SK-N-SH (cell line): ENCODE results near the gene PROSER3. TPM values are rescaled to one million over a fixed set of nuclear protein-coding genes. Genes with fewer than 3 reads are reported as not detected.

Source experiments
- CTCF ChIA-PET: fragments of 300-600, 350-600 bp; formaldehyde crosslinking; extraction: SDS; loops from one replicate; lab custom pipeline; 2021; lab: Yijun Ruan, JAX
- POLR2A ChIA-PET: fragments of 350-600 bp; sonication (Branson Sonifier 250); formaldehyde crosslinking; extraction: SDS; loops from one replicate; lab custom pipeline; 2020; ENCODE audit warnings: antibody characterized with exemption, inconsistent platforms; lab: Yijun Ruan, JAX
- DNase-seq: peaks from one replicate; pipeline ENCODE4 v3.0.0; 2012
- H2AFZ ChIP-seq: fragments of 200-600 bp; sonication (generic); 2 replicates; pipeline ENCODE4 v1.8.1; 2016; ENCODE audit warnings: antibody characterized with exemption, mild to moderate bottlenecking, low read depth
- H3F3A ChIP-seq: fragments of 200-600 bp; sonication (generic); replicated peaks from 2 replicates; pipeline ENCODE3; 2016; ENCODE audit warnings: antibody characterized with exemption, mild to moderate bottlenecking; ENCODE audit not compliant: insufficient read depth
- H3K27ac ChIP-seq, 2 experiments: fragments of 200-500 bp in 1 of 2; fragments of 200-600 bp in 1 of 2; sonication (Bioruptor generic) in 1 of 2; sonication (generic), shearing (Covaris generic) in 1 of 2; 2 replicates each; pipeline versions ENCODE4 v1.5.1 to v1.6.1; 2014 to 2016; ENCODE audit warnings: low read depth in 2 of 2, inconsistent platforms in 1 of 2, low read length in 1 of 2, mild to moderate bottlenecking in 1 of 2, mixed read lengths in 1 of 2
- H3K27me3 ChIP-seq: fragments of 200-600 bp; sonication (generic), shearing (Covaris generic); 2 replicates; pipeline ENCODE4 v1.6.1; 2016; ENCODE audit warnings: mixed run types; ENCODE audit not compliant: insufficient read depth
- H3K36me3 ChIP-seq, 2 experiments: fragments of 200-500 bp in 1 of 2; fragments of 200-600 bp in 1 of 2; sonication (Bioruptor generic) in 1 of 2; sonication (generic) in 1 of 2; replicated peaks in 1 of 2; 2 replicates each; pipeline versions ENCODE3 to v1.5.1; 2014 to 2016; ENCODE audit warnings: low read length in 1 of 2, mild to moderate bottlenecking in 1 of 2; ENCODE audit not compliant: insufficient read depth in 2 of 2, control insufficient read depth in 1 of 2
- H3K4me1 ChIP-seq, 2 experiments: fragments of 200-500 bp in 1 of 2; fragments of 200-600 bp in 1 of 2; sonication (Bioruptor generic) in 1 of 2; sonication (generic), shearing (Covaris generic) in 1 of 2; 2 replicates each; pipeline versions ENCODE4 v1.5.1 to v1.6.1; 2014 to 2016; ENCODE audit warnings: low read depth in 1 of 2, low read length in 1 of 2, mixed run types in 1 of 2; ENCODE audit not compliant: insufficient read depth in 2 of 2, control insufficient read depth in 1 of 2
- H3K4me2 ChIP-seq: fragments of 200-600 bp; sonication (generic), shearing (Covaris generic); 2 replicates; pipeline ENCODE4 v1.6.1; 2017; ENCODE audit warnings: mixed run types
- H3K4me3 ChIP-seq, 2 experiments: fragments of 200-500 bp in 1 of 2; fragments of 200-600 bp in 1 of 2; sonication (Bioruptor generic) in 1 of 2; sonication (generic), shearing (Covaris generic) in 1 of 2; 2 replicates each; pipeline versions ENCODE4 v1.5.1 to v1.8.1; 2014 to 2016; ENCODE audit warnings: low read depth in 2 of 2, inconsistent platforms in 1 of 2, low read length in 1 of 2, mild to moderate bottlenecking in 1 of 2, mixed read lengths in 1 of 2, moderate library complexity in 1 of 2
- H3K79me2 ChIP-seq: fragments of 200-600 bp; sonication (generic); 2 replicates; pipeline ENCODE4 v1.8.1; 2017; ENCODE audit warnings: mild to moderate bottlenecking; ENCODE audit not compliant: insufficient read depth
- H3K9ac ChIP-seq: fragments of 200-600 bp; sonication (generic); 2 replicates; pipeline ENCODE4 v1.6.1; 2017; ENCODE audit warnings: mixed run types
- H3K9me2 ChIP-seq: fragments of 200-600 bp; sonication (generic); 2 replicates; pipeline ENCODE4 v1.6.1; 2017; ENCODE audit warnings: mixed run types
- H3K9me3 ChIP-seq: fragments of 200-600 bp; sonication (generic); 2 replicates; pipeline ENCODE4 v1.6.1; 2017; ENCODE audit warnings: mixed run types, mild to moderate bottlenecking, moderate library complexity
- H4K20me1 ChIP-seq: fragments of 200-600 bp; sonication (generic); 2 replicates; pipeline ENCODE4 v1.6.1; 2017; ENCODE audit warnings: mild to moderate bottlenecking, mixed run types; ENCODE audit not compliant: insufficient read depth
- CTCF ChIP-seq: fragments of 200-600 bp; sonication (generic); IDR thresholded peaks from 2 replicates; pipeline ENCODE4 v1.6.1; 2017; ENCODE audit warnings: antibody characterized with exemption, mild to moderate bottlenecking, moderate library complexity
- EP300 ChIP-seq, 2 experiments: IDR thresholded peaks; 2 replicates each; pipeline versions ENCODE4 v1.4.0 to v1.6.1; 2012; ENCODE audit warnings: borderline replicate concordance in 1 of 2, low read depth in 1 of 2, low read length in 1 of 2
- EZH2phosphoT487 ChIP-seq: fragments of 200-600 bp; sonication (generic); IDR thresholded peaks from 2 replicates; pipeline ENCODE4 v1.6.1; 2017; ENCODE audit warnings: low read depth, mixed run types, mild to moderate bottlenecking, antibody characterized with exemption, moderate library complexity, borderline replicate concordance
- GABPA ChIP-seq: IDR thresholded peaks from 2 replicates; pipeline ENCODE4 v1.4.0; 2012; ENCODE audit warnings: low read depth, mild to moderate bottlenecking
- GATA2 ChIP-seq: sonication (generic); formaldehyde crosslinking; IDR thresholded peaks from 2 replicates; pipeline ENCODE4 v1.5.0; 2020; ENCODE audit warnings: mild to moderate bottlenecking, missing genetic modification reagents
- JUND ChIP-seq: IDR thresholded peaks from 2 replicates; pipeline ENCODE4 v1.4.0; 2012
- MXI1 ChIP-seq: IDR thresholded peaks from 2 replicates; pipeline ENCODE4 v1.6.1; 2012; ENCODE audit warnings: mild to moderate bottlenecking, low read depth, low read length, improper control_type of control experiment
- NFIC ChIP-seq: IDR thresholded peaks from 2 replicates; pipeline ENCODE4 v1.4.0; 2012; ENCODE audit warnings: borderline replicate concordance
- NRF1 ChIP-seq: IDR thresholded peaks from 2 replicates; pipeline ENCODE4 v1.6.1; 2012; ENCODE audit warnings: low read depth, mild to moderate bottlenecking, low read length
- RAD21 ChIP-seq: IDR thresholded peaks from 2 replicates; pipeline ENCODE4 v1.6.1; 2012; ENCODE audit warnings: mild to moderate bottlenecking, low read length
- REST ChIP-seq: IDR thresholded peaks from 2 replicates; pipeline ENCODE4 v1.6.1; 2012; ENCODE audit warnings: mild to moderate bottlenecking, low read depth, low read length, moderate library complexity
- RXRA ChIP-seq: IDR thresholded peaks from 2 replicates; pipeline ENCODE4 v1.4.0; 2012; ENCODE audit warnings: low read depth, mild to moderate bottlenecking, borderline replicate concordance
- WGBS: methylation state at CpG from one replicate; pipeline ENCODE4 v1.1.6; 2017; ENCODE audit warnings: low lambda C conversion rate; 5-methylcytosine and 5-hydroxymethylcytosine counted together
- polyA plus RNA-seq, 3 experiments: library from polyadenylated mRNA; depleted of rRNA; stranded (reverse); fragments of >200 nt; gene quantifications; 2 replicates each; pipeline ENCODE4 v1.2.3, GENCODE V29; 2012
- TF ChIP-seq, protein P1 (sequence below): fragments of 150-350 bp; IDR thresholded peaks from 2 replicates; pipeline ENCODE4 v1.6.1; 2016; ENCODE audit warnings: mild to moderate bottlenecking, low read depth, low read length
- TF ChIP-seq, protein P2 (sequence below): fragments of 150-350 bp; IDR thresholded peaks from 2 replicates; pipeline ENCODE4 v1.6.1; 2017; ENCODE audit warnings: antibody characterized with exemption, low read length, low read depth, borderline replicate concordance

The PROSER3 gene
- polyA plus RNA-seq, 1 of the 3 experiments (the other 2 are of a cell fraction) = 12.5 TPM

GRCh38 chr19:35812220-35813042 is 54.5 kb downstream of the PROSER3 start, which contains the start of gene PRODH2 (continued):
- TF ChIP-seq, protein P1, sequence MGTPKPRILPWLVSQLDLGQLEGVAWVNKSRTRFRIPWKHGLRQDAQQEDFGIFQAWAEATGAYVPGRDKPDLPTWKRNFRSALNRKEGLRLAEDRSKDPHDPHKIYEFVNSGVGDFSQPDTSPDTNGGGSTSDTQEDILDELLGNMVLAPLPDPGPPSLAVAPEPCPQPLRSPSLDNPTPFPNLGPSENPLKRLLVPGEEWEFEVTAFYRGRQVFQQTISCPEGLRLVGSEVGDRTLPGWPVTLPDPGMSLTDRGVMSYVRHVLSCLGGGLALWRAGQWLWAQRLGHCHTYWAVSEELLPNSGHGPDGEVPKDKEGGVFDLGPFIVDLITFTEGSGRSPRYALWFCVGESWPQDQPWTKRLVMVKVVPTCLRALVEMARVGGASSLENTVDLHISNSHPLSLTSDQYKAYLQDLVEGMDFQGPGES = no peak
- TF ChIP-seq REST = no peak

DNA sequence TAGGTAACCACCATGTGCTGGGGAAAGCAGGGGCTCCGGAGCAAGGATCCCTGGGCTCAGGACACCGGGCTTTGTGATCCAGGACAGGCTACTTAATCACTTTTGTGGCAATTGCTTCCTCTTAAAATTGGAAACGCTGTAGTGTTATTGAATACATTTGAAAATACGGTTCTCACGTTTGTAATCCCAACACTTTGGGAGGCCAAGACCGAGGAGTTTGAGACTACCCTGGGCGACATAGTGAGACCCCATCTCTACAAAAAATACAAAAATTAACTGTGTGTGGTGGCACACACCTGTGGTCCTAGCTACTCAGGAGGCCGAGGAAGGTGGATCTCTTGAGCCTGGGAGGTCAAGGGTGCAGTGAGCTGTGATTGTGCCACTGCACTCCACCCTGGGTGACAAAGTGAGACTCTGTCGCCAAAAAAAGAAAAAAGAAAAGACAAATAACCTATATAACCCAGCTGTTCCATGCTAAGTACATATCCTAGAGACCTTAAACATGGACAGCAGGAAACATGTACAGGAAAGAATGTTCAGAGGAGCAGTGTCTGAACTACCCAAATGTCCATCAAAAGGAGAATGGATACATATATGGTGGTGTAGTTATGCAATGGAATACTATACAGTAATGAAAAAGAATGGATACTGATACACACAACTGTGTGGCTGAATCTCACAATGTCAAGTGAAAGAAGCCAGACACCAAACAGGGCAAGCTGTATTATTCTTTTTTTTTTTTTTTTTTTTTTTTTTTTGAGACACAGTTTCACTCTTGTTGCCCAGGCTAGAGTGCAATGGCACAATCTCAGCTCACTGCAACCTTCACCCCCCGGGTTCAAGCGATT is 55.3 kb downstream of the PROSER3 start:
- Histone ChIP-seq H3K36me3 (no peaks in the 10 kb centered on the region), H3K79me2 (no peaks in the 10 kb centered on the region), H3K9ac (no peak overlapping the region), H2AFZ (no peak overlapping the region), H3K27me3 (peaks cover 11% of the 10 kb centered on the region; the same call in 1 of the 2 replicates), H3K4me2 (no peak overlapping the region), H3K9me2 (no peaks in the 10 kb centered on the region), H3F3A (no peaks in the 10 kb centered on the region), H3K4me3 (no peak overlapping the region), H4K20me1 (no peaks in the 10 kb centered on the region), H3K4me1 (no peaks in the 10 kb centered on the region), H3K9me3 (no peaks in the 10 kb centered on the region), H3K27ac (no peak overlapping the region)
- POLR2A ChIA-PET = no interaction called here
- CTCF ChIA-PET = no interaction called here
- no peak for DNase-seq
- WGBS = 37% methylated on average over 11 of the region's 11 CpGs
- TF ChIP-seq GABPA = no peak
- TF ChIP-seq GATA2 (CRISPR knock-in tag) = no peak
- no peak for TF ChIP-seq EZH2phosphoT487
- no peak for TF ChIP-seq REST
- no peak for TF ChIP-seq CTCF
- no peak for TF ChIP-seq EP300 (IDR thresholded peaks at IDR 0.05; ENCODE audit: borderline replicate concordance in 1 of 2, low read depth in 1 of 2, low read length in 1 of 2)
- no peak for TF ChIP-seq JUND
- no peak for TF ChIP-seq RXRA
- no peak for TF ChIP-seq NRF1
- TF ChIP-seq RAD21 = no peak
- no peak for TF ChIP-seq NFIC
- no peak for TF ChIP-seq MXI1
- TF ChIP-seq, protein P2, sequence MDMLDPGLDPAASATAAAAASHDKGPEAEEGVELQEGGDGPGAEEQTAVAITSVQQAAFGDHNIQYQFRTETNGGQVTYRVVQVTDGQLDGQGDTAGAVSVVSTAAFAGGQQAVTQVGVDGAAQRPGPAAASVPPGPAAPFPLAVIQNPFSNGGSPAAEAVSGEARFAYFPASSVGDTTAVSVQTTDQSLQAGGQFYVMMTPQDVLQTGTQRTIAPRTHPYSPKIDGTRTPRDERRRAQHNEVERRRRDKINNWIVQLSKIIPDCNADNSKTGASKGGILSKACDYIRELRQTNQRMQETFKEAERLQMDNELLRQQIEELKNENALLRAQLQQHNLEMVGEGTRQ = no peak
